ENCODE data around the gene MCCC1.
"Not testable (repeated sequence)": the region's sequence is repeated elsewhere in the genome, so short reads cannot be mapped to it uniquely, and the experiment has no call there.

Gene MCCC1

DNA sequence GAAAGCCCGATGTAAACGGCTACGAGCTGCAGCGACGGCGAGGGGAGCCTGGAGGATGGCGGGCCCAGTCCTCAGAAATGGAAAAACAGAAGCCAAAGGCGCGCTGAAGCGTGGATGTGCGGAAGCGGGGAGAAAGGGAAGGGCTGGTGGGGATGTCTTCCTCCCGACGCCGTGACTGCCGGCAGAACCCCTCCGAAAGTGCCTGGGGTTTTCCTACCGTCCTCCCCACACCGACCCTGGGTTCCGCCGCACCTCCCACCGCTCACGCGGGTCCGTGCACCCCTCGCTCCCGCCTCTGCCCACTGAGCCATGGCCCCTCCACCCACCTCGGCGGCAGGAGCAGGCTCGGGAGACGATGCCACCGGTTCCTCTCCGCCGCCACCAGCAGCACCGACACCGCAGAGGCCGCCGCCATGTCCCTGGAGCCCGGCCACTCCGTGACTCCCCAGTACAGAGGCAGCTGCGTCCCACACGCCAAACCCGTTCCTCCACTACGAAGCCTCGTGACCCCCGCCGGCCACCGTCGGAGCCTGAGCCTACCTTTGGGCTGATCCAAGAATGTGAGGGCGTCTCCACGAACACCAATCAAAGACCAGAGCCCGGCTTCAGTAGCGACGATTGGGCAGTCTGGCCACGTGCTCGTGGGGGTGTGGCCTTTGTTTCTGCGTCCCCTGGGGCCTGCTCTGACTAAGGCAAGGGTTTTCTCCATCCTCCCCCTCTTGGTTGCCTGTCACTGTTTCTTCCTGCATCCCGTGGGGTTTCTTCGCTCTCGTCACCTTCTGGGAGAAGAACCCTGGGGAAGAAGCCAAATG, at the start of gene MCCC1:
MCCC1 (minus strand) TSS at position 471 of the 812 bp plus-strand sequence; CDS start at position 415, 56 bp downstream.
- DNase-seq (ENCODE audit: low read depth) = peak; percentile 97

DNA sequence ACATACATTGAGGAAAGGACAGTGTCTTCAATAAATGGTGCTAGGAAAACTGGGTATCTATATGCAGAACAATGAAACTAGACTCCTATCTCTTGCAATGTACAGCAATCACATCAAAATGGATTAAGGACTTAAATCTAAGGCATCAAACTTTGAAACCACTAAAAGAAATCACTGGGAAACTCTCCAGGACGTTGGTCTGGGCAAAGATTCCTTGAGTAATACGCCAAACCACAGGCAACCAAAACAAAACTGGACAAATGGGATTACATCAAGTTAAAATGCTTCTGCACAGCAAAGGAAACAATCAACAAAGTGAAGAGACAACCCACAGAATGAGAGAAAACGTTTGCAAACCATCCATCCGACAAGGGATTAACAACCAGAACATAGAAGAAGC, 48.8 kb upstream of the MCCC1 start:
- peak; percentile 60 for DNase-seq (ENCODE audit: low read depth)

DNA sequence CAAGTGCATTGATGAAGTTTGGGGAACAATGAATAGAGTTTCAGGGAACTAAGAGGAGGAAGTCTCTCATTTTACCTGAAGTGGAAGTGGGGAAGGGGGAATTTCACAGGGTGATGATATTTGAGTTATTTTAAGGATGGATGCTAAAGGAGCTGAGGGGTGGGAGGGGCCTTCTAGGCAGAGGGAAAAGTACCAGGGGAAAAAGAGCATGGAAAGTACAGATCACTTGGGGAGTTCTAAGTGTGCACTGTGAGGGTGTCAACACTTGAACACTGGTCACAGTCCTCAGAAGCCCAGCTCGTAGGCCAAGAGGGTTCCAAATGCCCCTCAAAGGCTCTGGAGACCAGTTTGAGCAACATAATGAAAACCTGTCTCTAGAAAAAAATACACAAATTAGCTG, 45.1 kb upstream of the MCCC1 start:
- no peak for DNase-seq (ENCODE audit: low read depth)

DNA sequence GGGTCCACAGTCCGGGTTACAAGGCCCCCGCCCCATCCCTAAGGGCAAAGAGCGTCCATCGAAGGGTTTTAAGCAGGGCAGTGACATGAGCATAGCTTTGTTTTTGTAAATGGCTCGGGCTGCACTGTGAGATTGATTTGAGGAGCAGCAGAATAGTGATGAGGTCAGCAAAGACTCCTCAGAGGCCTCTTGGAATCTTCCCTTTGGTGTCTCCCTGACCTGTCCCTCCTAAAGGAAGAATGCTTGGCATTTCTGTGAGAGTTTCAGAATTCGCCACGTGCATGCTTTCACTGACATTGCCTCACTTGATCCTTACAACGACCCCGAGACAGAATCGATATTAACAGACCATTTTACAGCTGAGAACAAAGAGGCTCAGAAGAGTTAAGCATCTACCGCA, 42.9 kb upstream of the MCCC1 start:
- no peak for DNase-seq (ENCODE audit: low read depth)

DNA sequence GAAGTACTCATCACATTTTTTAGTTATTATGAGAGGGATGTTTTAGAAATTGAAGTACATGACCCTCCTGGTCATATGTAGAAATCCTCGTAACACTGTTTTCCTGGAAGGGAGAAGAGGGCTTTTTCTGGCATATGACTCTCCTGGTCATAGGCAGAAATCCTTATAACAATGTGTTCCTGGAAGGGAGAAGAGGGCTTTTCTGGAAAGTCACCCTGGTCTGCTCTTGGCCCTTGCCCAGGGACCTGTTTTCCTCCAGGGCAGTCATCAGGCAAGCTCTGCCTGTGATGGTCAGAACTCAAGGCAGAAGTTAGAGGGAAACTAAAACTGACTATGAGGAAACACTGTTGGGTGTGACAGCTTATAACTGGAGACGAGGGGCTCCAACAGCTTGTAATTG, 35.5 kb upstream of the MCCC1 start:
- DNase-seq (ENCODE audit: low read depth) = no peak

DNA sequence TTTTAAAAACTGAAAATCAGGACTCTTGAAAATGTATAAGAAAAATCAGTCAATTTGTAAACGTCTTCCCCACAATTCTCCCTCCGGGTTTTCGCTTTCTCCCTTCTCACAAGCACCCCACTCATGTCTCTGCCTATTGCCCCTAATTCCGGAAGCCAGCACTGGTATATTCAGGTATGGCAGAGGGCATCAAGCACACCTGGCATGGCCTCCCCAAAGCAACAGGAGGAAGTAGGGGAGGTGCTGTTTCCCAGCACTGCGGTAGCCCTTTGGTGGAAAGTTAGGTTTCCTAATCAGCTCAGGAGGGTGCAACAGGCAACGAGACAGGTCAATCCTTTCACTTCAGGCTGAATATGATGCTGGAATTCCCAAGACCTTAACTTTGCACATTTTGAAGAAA, 33.1 kb upstream of the MCCC1 start:
- DNase-seq (ENCODE audit: low read depth) = no peak

DNA sequence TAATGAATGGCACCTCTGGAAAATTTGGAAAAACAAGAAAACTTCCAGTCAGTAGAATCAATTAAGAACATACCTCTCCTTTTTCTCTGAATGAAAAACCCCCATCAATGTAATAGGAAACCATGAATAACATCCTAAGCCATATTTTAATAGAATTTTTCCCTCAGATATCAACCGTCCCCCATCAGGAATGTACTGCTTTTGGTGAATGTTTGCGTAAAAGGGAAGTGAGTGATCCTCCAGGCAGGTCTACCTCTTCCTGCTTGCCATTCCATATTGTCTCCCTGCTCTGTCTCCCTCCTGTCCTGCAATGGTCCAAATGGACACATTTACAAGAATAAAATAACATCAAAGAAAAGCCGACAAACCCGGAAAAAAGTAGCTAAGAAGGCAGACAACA, 32.4 kb upstream of the MCCC1 start:
- DNase-seq (ENCODE audit: low read depth) = peak; percentile 76

DNA sequence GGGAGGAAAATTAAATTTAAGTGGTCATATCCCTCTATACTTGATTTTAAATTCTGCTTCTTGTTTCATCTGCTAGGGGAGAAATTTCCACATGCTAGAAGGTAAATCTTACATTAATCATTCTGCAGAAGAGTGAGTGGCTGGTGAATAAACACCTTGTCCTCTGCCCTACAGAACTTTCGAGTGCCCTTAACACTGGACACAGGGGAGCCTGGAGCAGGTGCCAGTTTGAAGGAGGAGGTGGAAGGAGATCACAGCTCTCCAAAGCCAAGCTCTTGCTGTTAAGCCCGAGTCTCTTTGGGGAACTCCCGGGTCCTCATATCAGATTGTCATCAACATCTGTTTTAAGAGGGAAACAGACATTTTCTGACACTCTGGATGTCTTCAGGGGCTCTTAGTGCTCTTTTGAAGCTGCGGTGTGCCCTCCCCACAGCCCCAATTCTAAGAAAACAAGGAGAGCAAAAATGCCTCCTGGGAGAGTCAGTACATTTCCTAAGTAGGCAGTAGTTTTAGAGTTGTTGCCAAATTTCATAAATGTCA, 32.0 kb upstream of the MCCC1 start:
- no peak for DNase-seq (ENCODE audit: low read depth)

DNA sequence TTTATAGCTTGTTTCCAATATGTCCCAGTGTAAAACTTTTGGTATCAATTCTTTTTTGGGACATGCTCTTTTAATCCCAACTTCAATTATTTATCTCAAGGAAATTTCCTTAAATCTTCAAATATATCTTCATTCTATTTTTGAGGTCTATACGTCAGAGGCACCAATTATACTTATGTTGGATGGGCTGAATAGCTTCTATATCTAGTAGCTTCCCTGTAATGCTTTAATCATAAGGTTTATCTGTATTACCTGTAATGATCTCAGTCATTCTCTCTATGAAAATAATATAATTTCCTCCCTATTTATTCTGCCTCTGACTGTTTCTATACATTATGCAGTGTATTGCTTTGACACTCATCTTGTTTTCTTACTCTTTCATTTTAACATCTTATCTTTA, 29.9 kb upstream of the MCCC1 start:
- no peak for DNase-seq (ENCODE audit: low read depth)

DNA sequence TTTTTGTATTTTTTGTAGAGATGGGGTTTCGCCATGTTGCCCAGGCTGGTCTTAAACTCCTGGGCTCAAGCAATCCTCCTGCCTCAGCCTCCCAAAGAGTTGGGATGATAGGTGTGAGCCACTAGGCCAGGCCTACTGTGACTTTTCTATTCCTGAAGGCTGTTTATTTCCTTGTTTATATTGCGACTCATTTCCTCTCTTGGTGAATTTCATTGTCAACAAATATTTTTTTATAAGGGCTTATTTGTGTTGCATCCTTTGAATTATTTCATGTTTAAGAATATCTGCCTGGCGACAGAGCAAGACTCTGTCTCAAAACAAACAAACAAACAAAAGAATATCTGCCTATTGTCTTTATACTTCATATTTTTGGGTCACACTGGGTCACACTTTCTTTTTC, 29.4 kb upstream of the MCCC1 start:
- DNase-seq (ENCODE audit: low read depth) = no peak

DNA sequence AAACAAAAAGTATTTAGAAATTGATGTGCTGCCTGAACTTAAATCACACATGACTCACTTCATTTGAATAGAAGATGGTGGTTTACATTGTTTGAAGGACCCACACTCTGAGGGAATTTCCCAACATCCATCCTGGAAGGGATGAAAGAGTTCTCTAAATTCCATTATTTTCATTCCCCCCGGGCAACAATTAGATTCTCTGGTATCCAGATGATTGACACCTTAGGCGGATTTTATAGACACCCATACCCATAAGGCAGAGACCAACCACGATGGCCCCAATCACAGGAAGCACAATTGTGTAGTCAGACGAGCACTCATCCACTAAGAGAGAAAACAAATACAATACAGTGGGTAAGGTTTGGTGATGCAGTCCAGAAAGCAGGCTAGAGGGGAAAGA, 24.6 kb upstream of the MCCC1 start:
- peak; percentile 18 for DNase-seq (ENCODE audit: low read depth)

DNA sequence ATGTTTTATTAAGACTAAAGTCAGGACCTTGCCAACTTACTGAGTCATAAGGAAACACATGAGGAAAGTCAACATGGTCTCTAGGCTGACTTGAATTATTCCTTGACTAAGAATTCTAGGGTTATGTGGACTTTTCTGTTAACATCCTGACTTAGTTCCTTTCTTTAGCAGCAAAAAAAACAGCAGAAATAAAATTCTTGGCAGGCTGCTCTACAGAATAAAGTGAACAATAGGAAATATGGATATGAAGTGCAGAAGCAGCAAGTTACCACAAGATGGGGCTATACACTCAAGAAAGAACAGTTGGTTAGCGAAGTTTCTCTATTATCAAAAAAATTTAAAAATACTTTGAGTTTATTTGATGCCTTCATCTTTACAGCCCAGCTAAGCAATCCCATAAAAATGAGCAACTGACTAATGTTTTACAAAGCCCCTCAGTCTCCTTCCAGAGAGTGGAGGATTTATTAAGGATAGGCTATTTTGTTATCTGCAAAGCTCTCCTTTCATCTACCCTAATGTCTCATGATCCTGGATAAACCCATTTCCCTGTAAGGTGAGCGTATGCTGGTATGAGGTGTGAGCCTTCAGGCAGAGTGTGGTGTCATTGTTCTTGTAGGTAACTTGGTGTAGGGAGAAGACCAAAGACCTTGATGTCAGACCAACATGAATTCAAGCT, 23.1 kb upstream of the MCCC1 start:
- no peak for DNase-seq (ENCODE audit: low read depth)

DNA sequence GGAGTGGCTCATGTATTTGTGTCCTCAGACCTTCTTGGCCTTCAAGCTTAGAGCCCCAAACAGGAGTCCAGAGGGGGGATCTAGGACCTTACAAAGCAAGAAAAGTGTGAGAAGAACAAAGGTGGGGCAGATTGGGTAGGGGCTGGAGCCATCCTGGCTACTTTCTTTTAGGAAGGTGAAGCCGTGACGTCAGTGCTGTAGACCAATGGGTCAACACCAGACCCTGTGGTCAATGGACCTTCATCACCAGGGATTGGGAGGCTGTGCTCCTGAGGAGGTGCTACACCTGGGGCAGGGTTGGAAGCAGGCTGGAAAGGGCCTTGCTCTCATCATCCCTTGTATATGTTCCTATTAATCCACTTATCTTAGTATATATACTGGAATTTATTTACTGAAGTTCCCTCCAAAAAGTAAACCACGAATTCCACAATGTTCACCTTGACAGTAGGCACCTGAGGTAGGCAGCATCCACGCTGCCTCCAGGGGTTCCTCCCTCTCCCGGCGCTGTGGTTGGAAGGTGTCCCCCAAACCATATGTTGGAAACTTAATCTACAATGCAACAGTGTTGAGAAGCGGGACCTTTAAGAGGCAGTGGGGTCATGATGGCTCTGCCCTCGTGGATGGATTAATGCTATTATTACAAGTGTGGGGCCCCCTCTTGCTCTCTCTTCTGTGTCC, 21.4 kb upstream of the MCCC1 start:
- DNase-seq (ENCODE audit: low read depth) = no peak

DNA sequence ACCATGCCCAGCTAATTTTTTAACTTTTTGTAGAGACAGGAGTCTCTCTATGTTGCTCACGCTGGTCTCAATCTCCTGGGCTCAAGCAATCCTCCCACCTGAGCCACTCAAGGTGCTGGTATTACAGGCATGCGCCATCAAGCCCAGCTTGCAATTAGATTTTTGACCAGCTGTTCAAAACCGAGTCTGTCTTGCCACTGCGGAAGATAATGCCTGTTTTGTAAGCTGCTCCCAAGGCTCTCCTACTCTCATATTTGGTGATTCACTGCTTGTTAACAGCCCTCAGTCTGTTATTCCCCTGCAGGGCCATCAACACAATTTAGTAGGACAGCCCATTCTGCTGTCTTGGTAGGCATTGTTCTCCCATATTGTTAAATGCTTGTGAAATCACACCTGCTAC, 17.8 kb upstream of the MCCC1 start:
- DNase-seq (ENCODE audit: low read depth) = no peak

DNA sequence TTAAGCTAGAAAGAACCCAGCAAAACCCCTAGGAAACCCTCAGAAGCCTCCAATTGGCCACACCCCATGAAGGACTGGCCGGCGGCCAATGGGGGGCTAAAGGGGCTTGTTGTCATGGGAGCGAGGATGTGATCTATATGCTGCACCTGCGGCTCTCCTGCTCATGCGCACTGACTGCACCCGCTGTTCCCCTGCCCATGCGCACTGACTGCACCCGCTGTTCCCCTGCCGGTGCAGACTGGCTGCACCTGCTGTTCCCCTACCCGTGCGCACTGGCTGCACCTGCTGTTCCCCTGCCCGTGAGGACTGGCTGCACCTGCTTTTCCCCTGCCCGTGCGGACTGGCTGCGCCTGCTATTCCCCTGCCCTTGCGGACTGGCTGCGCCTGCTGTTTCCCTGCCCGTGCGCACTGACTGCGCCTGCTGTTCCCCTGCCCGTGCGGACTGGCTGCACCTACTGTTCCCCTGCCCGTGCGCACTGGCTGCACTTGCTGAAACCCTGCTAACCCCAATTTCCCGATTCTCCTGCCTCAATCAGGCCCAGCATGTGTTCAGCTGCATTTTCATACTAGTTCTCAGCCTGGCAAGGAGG, 16.8 kb upstream of the MCCC1 start:
- DNase-seq (ENCODE audit: low read depth) = no peak

DNA sequence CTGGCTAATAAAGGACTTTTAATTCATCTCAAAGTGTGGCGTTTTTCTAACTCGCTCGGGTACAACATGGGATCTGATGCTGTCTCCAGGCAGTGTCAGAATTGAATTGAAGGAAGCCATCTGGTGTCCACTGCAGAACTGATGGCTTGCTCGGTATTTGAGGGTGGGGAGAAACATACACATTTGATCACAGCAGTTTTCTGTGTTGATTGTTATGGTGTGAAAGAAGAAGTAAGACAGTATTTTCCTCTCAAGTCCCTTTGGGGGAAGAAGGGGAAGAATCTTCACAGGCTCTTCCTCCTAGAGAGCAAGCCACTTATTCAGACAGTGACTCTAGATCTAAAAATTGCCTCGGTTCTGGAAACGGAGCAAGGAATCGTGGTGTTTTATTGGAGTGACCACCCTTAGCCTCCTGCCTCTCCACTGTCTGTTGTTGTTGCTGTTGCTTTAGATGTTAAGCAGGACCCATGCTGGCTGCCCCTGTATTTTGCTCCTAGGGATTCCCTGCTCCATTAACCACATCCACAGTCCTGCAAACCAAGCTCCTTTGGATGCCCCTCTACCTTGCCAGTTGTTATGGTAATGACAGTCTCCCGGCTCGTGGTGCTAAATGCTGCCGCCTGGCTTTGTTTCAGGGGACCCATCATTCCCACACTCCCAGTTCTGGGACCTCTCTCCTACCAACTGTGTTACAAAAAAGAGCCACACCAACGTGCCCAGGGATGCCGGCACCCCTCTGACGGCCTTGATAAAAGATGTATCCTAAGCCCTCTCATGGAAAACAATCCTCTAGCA, 15.3 kb upstream of the MCCC1 start:
- DNase-seq (ENCODE audit: low read depth) = no peak

DNA sequence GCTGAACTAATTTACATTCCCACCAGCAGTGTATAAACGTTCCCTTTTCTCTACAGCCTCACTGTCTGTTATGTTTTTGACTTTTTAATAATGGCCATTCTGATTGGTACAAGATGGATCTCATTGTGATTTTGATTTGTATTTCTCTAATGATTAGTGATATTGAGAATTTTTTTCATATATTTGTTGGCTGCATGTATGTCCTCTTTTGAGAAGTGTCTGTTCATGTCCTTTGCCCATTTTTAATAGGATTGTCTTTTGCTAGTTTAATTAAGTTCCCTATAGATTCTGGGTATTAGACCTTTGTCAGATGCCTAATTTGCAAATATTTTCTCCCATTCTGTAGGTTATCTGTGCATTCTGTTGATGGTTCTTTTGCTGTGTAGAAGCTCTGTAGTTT, 10.6 kb upstream of the MCCC1 start:
- DNase-seq (ENCODE audit: low read depth) = not testable (repeated sequence)

DNA sequence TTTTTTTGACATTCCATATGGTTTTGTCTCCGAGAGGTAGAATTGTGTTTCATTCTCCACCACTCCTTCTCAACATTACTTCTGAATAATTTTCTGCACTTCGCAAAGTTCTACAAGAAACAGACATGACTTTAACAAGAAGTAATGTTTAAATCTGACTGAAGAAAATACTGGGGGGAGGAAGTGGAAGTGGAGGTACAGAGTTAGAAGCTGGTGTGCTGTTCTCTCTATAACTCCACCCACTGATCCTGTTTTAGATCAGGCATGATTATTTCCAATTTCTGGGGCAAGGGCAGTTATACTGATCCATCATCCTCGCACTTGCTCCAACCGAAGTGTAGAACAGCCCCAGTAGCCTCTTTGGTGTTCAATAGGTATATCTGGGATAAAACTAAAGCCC, 9.2 kb upstream of the MCCC1 start:
- no peak for DNase-seq (ENCODE audit: low read depth)

DNA sequence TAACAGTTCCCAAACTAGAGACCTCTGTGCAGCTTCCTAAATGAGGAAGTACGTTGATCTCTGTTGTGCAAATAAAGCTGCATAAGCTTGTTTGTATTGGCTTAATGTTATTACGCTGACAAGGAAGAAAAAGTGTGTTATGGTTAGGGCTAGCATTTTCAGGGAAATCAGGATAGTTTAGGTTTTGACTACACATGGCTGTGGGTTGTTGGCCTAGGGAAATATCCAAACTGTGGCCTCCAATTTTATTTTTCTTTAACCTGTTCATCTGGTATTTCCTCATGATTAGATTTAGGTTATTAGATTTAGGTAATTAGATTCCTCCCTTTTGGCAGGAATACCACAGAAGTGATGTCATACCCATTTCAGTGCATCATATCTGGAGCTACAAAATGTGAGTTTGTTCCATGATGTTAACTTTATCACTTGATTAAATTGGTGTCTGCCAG, 8.7 kb upstream of the MCCC1 start:
- no peak for DNase-seq (ENCODE audit: low read depth)

DNA sequence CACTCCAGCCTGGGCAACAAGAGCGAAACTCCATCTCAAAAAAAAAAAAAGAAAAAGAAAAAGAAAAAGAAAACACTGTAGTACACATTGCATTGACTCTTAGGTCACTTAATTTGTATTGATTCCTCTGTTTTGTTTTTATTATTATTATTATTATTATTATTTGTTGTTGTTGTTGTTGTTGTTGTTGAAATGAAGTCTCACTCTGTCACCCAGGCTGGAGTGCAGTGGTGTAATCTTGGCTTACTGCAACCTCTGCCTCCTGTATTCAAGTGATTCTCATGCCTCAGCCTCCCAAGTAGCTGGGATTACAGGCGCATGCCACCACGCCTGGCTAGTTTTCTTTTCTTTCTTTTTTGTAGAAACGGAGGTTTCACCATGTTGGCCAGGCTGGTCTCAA, 8.1 kb upstream of the MCCC1 start:
- not testable (repeated sequence) for DNase-seq (ENCODE audit: low read depth)

DNA sequence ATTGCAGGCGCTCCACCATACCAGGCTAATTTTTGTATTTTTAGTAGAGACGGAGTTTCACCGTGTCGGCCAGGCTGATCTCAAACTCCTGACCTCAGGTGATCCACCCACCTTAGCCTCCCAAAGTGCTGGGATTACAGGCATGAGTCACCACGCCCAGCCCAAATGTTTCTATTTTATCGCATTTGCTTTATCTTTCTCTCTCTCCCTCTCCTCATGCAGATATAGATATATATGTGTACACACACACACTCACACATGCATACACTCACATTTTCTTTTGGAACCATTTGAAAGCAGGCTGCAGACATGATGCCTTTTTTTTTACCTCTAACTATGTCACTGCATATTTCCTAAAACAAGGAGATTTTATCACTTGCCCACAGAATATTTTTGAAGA, 7.3 kb upstream of the MCCC1 start:
- DNase-seq (ENCODE audit: low read depth) = no peak

DNA sequence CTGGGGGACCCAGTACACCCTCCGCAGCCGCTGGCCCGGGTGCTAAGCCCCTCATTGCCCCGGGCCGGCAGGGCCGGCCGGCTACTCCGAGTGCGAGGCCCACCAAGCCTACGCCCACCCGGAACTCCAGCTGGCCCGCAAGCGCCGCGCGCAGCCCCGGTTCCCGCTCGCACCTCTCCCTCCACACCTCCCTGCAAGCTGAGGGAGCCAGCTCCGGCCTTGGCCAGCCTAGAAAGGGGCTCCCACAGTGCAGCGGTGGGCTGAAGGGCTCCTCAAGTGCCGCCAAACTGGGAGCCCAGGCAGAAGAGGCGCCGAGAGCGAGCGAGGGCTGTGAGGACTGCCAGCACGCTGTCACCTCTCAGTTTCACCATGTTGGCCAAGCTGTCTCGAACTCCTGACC, 4.7 kb upstream of the MCCC1 start:
- DNase-seq (ENCODE audit: low read depth) = not testable (repeated sequence)

All from non-pigmented ciliary epithelial cell (primary cell).